GM21717 (cell line): ENCODE data around the gene CLPX.
"Not testable (repeated sequence)": the region's sequence is repeated elsewhere in the genome, so short reads cannot be mapped to it uniquely, and the experiment has no call there.

ENCODE experiments used
- ATAC-seq: cut with Tn5 transposase; IDR thresholded peaks from one replicate; pipeline ENCODE4 v1.9.1; 2021; ENCODE audit warnings: mild to moderate bottlenecking, moderate library complexity; ENCODE audit not compliant: unreplicated experiment

The CLPX gene

DNA sequence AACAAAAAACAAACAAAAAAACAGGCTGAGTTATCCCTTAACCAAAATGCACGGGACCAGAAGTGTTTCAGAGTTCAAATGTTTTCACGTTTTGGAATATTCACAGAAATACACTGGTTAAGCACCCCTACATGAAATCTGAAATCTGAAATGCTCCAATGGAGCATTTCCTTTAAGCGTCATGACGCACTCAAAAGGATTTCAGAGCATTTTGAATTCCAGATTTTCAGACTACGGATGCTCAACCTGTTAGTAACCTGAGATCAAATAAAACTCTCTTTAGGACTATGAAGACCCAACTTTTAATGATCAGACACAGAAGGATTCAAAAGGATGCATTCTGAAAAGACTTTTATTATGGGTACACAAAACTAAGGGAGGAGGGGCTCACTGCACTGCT, 9.6 kb downstream of the CLPX start:
- no peak for ATAC-seq

DNA sequence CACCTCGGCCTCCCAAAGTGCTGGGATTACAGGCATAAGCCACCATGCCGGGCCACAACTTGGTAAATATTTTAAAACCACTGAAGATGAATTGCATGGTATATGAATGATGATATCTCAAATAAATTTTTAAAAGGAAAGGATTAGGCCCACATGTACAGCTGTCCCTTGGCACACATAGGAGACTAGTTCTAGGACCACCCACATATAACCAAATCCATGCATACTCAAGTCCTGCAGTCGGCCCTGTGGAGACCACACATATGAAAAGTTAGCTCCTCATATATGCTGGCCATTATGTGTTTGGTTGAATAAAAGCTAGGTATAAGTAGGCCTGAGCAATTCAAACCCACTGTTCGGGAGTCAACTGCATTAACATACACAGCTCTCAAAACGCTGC, 10.6 kb downstream of the CLPX start:
- no peak for ATAC-seq

DNA sequence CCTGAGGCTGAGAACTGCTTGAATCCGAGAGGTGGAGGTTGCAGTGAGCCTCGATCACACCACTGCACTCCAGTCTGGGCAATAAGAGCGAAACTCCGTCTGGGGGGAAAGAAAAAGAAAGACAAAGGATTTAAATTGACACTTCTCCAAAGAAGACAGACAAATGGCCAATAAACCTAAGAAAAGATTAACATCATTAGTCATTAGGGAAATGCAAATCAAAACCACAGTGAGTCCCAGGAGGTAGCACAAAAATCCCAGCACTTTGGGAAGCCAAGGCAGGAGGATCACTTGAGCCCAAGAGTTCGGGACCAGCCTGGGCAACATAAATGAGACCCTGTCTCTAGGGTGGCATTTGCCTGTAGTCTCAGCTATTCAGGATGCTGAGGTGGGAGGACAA, 12.6 kb downstream of the CLPX start:
- no peak for ATAC-seq

GRCh38 chr15:65171428-65171827, 13.7 kb downstream of the CLPX start:
- ATAC-seq: no peak

- no peak for ATAC-seq
These were observed 19.3 kb downstream of the CLPX start for GRCh38 chr15:65165875-65166274.

DNA sequence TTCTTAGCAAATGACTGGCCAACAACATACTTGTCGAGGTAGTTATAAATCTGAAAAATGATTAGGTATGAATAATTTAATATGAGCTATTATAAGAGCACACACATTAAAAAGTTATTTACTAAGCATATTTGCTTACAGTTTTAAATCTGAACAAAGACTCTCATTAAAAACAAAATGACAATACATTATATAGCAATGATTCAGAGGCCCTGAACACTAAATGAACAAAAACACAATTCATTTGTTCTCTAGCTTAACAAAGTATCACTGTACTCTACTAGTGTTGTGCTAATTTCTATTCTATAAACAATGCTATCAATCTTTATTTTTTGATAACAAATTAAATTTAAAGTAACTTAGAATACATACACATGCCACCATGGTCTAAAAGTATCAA, 21.0 kb downstream of the CLPX start:
- no peak for ATAC-seq

DNA sequence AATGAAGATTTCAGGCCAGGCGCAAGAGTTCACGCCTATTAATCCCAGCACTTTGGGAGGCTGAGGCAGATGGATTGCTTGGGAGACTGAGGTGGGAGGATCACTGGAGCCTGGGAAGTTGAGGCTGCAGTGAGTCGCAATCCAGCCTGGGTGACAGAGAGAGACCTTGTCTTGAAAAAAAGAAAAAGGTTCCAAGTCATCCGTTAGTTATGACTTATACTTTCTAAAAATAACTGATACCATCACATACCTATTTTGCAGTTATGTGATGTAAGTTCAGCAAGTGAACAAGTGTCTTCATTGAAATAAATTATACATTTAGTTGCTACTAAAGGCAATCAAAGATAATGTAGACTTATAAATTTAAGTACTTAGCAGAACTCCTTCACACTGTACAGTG, 22.1 kb downstream of the CLPX start:
- ATAC-seq: no peak

- no peak for ATAC-seq
These were observed 28.4 kb downstream of the CLPX start for GRCh38 chr15:65156692-65157091.

DNA sequence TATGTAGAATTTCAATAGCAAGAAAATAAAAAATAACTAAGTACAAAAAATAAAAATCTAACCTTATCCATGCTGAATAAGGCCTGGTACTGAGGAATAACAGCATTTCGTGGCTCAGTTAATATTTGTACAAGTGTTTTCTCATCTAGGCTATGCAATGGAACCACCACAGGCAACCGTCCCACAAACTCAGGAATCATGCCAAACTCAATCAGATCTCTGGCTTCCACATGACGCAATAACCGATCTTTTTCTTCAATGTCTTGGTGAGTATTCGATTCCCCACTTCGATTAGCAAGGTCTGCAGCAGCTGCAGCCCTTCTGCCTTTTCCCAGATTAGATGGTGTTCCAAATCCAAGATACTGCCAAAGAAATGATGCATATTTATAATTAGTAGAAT, 30.4 kb downstream of the CLPX start:
- ATAC-seq: no peak

DNA sequence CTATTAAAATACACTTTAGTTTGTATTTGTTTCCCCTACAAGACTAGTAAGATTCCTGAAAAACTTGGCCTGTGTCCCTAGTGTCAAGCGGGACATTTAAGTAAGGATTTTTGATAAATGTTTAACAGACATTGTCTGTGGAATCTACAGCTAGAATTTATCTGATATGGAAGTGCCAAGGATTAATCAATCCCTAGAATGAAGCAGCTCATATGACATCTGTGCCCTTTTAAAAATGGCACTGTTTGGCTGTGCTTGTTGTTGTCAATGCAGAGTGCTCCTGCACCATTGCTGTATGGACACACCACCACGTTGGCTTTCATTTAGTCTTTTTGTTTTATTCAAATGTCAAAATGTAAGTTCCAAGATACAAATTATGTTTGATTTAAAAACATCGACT, 37.2 kb downstream of the CLPX start:
- ATAC-seq: no peak

- ATAC-seq: no peak
These were observed 38.7 kb downstream of the CLPX start for GRCh38 chr15:65146438-65146837.

DNA sequence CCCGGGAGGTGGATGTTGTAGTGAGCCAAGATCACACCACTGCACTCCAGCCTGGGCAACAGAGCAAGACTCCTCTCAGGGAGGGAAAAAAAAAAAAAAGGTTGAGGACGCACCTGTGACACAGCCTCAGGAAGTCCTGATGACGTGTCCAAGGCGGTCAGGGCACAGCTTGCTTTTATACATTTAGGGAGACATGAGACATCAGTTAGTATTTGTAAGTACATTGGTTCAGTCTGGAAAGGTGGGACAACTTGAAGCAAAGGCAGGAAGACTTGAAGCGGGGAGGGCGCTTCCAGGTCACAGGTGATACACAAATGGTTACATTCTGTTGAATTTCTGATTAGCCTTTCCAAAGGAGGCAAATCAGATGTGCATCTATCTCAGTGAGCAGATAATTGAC, 46.5 kb downstream of the CLPX start:
- not testable (repeated sequence) for ATAC-seq

GRCh38 chr15:65137893-65138292, 47.2 kb downstream of the CLPX start:
- not testable (repeated sequence) for ATAC-seq

- ATAC-seq: not testable (repeated sequence)
These were observed 48.1 kb downstream of the CLPX start for GRCh38 chr15:65137089-65137488.

DNA sequence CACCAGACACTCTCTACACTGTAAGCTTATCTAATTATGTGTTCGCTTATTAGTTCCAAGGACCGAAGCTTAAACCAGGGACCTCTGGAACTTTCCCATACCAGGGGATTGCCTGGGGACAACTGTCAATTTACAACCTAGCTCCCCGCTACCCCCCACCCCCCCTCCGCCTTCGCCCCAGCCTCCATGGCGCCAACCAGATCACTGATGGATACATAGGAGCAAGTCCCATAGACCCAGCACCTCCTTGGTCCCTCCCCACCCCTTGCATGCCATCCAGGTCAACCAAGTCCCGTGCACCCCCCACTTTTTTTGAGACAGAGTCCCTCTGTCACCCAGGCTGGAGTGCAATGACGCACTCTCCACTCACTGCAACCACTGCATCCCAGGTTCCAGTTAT, 50.6 kb downstream of the CLPX start:
- ATAC-seq: no peak

DNA sequence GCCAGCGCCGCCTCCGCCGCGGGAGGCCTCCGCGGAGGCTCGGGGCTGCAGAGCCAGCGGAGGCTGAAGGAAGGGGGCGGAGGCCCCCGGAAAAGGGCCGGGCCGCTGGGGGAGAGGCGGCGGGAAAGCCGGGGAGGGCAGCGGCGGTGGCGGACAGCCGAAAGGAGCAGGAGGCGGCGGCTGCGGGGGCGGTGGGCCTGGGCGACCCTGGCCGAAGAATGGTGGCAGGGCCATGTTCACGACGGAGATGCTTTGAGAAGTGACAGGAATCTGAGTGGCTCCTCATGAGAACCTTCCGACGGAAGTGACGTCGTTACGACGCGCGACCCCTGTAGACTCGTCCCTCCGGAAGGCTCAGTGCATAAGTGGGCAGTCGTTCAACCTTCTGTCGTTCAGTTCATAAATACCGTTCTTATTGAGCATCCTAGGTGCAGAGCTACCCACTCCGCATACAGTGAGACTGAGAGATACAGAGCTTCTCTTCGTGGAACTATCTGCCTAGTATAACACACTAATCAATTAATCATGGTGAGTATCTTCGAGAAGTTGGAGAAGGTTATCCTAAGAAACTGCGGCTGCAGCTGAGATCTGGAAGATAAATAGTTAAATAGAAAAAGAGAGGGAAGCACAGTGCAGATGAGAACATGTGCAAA, 51.5 kb downstream of the CLPX start, which contains the start of gene PDCD7:
Gene PDCD7, minus strand, starts transcription at position 261 of the 653 bp plus-strand sequence. Its CDS starts 27 bp downstream, at position 234.
- ATAC-seq: peak; percentile 88

- peak; percentile 38 for ATAC-seq
These were observed 52.1 kb downstream of the CLPX start for GRCh38 chr15:65132878-65133547.

DNA sequence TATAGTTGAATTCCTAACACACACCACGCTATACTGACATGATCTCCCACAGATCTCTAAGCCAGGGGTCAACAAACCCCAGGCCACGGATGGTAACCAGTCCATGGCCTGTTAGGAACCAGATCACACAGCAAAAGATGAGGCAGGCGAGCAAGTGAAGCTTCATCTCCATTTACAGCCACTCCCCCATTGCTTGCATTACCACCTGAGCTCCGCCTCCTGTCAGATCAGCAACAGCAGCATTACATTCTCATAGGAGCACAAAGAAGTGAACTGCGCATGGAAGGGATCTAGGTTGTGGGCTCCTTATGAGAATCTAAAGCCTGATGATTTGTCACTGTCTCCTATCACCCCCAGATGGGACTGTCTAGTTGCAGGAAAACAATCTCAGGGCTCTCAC, 54.2 kb downstream of the CLPX start:
- no peak for ATAC-seq

- no peak for ATAC-seq
These were observed 69.6 kb downstream of the CLPX start for GRCh38 chr15:65115542-65115941.

GRCh38 chr15:65115086-65115485, 70.1 kb downstream of the CLPX start, which contains the start of gene UBAP1L:
TSS of gene UBAP1L (minus strand) at chr15:65115200. CDS start at chr15:65106215, 8,985 bp downstream.
- no peak for ATAC-seq

- no peak for ATAC-seq
These were observed 74.4 kb downstream of the CLPX start for GRCh38 chr15:65110676-65111292.

DNA sequence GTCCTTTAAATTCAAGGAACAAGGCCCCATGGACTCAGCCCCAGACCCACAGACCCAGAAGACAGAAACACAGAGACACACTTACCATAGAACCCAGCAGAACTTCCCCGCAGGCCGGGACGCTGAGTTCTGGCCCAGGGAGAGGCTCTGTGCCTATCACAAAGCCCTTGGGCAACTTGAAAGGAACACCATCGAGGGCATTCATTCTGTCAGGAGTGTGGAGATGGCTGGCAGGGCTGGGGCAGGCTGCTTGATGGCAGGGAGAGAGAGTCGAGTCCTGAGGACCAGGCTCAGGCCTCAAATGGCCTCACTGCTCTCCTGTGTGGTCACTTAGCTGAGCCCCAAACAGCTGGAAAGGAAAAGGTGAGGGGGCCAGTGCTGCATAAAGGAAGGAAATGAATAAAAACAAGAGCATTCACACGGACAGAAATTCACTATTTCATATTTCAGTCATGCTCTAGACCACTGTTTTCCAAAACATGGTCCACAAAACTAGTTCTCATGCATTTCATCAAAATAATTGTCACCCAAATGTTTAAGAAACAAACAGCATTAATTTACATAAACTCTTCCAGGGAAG, 79.0 kb downstream of the CLPX start:
- no peak for ATAC-seq
